ENCODE results near the gene TIMM8B.
A peak's percentile ranks its signal among the peaks of the same experiment; 100 is the strongest.
"Not testable (repeated sequence)": the region's sequence is repeated elsewhere in the genome, so short reads cannot be mapped to it uniquely, and the experiment has no call there.

TIMM8B gene

GRCh38 chr11:112057170-112057569, 29.4 kb downstream of the TIMM8B start:
- DNase-seq (ENCODE audit: low spot score in 2 of 2) (no peak), ATAC-seq (replicated peaks; ENCODE audit: extremely low read depth, poor library complexity, severe bottlenecking) (no peak)
- Mint-ChIP-seq H3K36me3 (ENCODE audit: insufficient read depth) (peaks cover 40% of the 10 kb centered on the region), H3K27ac (ENCODE audit: low read depth) (peak overlapping the region; percentile 27), H3K4me3 (no peak overlapping the region), H3K27me3 (no peaks in the 10 kb centered on the region), H3K9me3 (no peaks in the 10 kb centered on the region), H3K4me1 (peaks cover 5% of the 10 kb centered on the region)

- H3K27ac Mint-ChIP-seq (ENCODE audit: low read depth): no peak overlapping the region
Observed at GRCh38 chr11:112051768-112052167, 34.8 kb downstream of the TIMM8B start.

GRCh38 chr11:112050721-112051120, 35.8 kb downstream of the TIMM8B start:
- Mint-ChIP-seq H3K27ac (ENCODE audit: low read depth) (peak overlapping the region; percentile 62), H3K9me3 (no peaks in the 10 kb centered on the region), H3K36me3 (ENCODE audit: insufficient read depth) (peaks cover 48% of the 10 kb centered on the region), H3K4me1 (peaks cover 19% of the 10 kb centered on the region), H3K27me3 (no peaks in the 10 kb centered on the region), H3K4me3 (no peak overlapping the region)
- ATAC-seq (replicated peaks; ENCODE audit: extremely low read depth, poor library complexity, severe bottlenecking): no peak
- DNase-seq (ENCODE audit: low spot score in 2 of 2): no peak

More at GRCh38 chr11:112051768-112052167, 34.8 kb downstream of the TIMM8B start:
- ATAC-seq (replicated peaks; ENCODE audit: extremely low read depth, poor library complexity, severe bottlenecking) (no peak), DNase-seq (ENCODE audit: low spot score in 2 of 2) (no peak)
- Mint-ChIP-seq H3K4me3 (no peak overlapping the region), H3K27me3 (no peaks in the 10 kb centered on the region), H3K4me1 (peaks cover 19% of the 10 kb centered on the region), H3K36me3 (ENCODE audit: insufficient read depth) (peaks cover 45% of the 10 kb centered on the region), H3K9me3 (no peaks in the 10 kb centered on the region)

GRCh38 chr11:112049777-112050176, 36.8 kb downstream of the TIMM8B start:
- peak overlapping the region; percentile 2 for H3K27ac Mint-ChIP-seq (ENCODE audit: low read depth)

GRCh38 chr11:112048256-112048655, 38.3 kb downstream of the TIMM8B start:
- H3K4me1 Mint-ChIP-seq: peaks cover 19% of the 10 kb centered on the region
- not testable (repeated sequence) for H3K27ac Mint-ChIP-seq (ENCODE audit: low read depth); H3K27me3 Mint-ChIP-seq; ATAC-seq (replicated peaks; ENCODE audit: extremely low read depth, poor library complexity, severe bottlenecking); H3K9me3 Mint-ChIP-seq; DNase-seq (ENCODE audit: low spot score in 2 of 2); H3K4me3 Mint-ChIP-seq
- peaks cover 54% of the 10 kb centered on the region for H3K36me3 Mint-ChIP-seq (ENCODE audit: insufficient read depth)

More at GRCh38 chr11:112049777-112050176, 36.8 kb downstream of the TIMM8B start:
- H3K27me3 Mint-ChIP-seq: no peaks in the 10 kb centered on the region
- DNase-seq (ENCODE audit: low spot score in 2 of 2) (no peak), ATAC-seq (replicated peaks; ENCODE audit: extremely low read depth, poor library complexity, severe bottlenecking) (no peak)
- peaks cover 50% of the 10 kb centered on the region for H3K36me3 Mint-ChIP-seq (ENCODE audit: insufficient read depth)
- no peak overlapping the region for H3K4me3 Mint-ChIP-seq
- H3K9me3 Mint-ChIP-seq: no peaks in the 10 kb centered on the region
- peaks cover 19% of the 10 kb centered on the region for H3K4me1 Mint-ChIP-seq

GRCh38 chr11:112046647-112047046, 39.9 kb downstream of the TIMM8B start:
- H3K27ac Mint-ChIP-seq (ENCODE audit: low read depth); H3K4me3 Mint-ChIP-seq; ATAC-seq (replicated peaks; ENCODE audit: extremely low read depth, poor library complexity, severe bottlenecking); H3K9me3 Mint-ChIP-seq; H3K27me3 Mint-ChIP-seq; DNase-seq (ENCODE audit: low spot score in 2 of 2): not testable (repeated sequence)
- Mint-ChIP-seq H3K36me3 (ENCODE audit: insufficient read depth) (peaks cover 51% of the 10 kb centered on the region), H3K4me1 (peaks cover 19% of the 10 kb centered on the region)

GRCh38 chr11:112044961-112045360, 41.6 kb downstream of the TIMM8B start:
- no peaks in the 10 kb centered on the region for H3K9me3 Mint-ChIP-seq
- no peak for DNase-seq (ENCODE audit: low spot score in 2 of 2)
- H3K4me3 Mint-ChIP-seq: no peak overlapping the region
- peaks cover 46% of the 10 kb centered on the region for H3K36me3 Mint-ChIP-seq (ENCODE audit: insufficient read depth)
- H3K27me3 Mint-ChIP-seq: no peaks in the 10 kb centered on the region
- H3K27ac Mint-ChIP-seq (ENCODE audit: low read depth): no peak overlapping the region
- H3K4me1 Mint-ChIP-seq: peaks cover 25% of the 10 kb centered on the region
- no peak for ATAC-seq (replicated peaks; ENCODE audit: extremely low read depth, poor library complexity, severe bottlenecking)

GRCh38 chr11:112042961-112043304, 43.6 kb downstream of the TIMM8B start:
- peaks cover 20% of the 10 kb centered on the region for H3K4me1 Mint-ChIP-seq
- DNase-seq (ENCODE audit: low spot score in 2 of 2): no peak
- no peak for ATAC-seq (replicated peaks; ENCODE audit: extremely low read depth, poor library complexity, severe bottlenecking)
- no peak overlapping the region for H3K4me3 Mint-ChIP-seq
- no peaks in the 10 kb centered on the region for H3K9me3 Mint-ChIP-seq
- peaks cover 56% of the 10 kb centered on the region for H3K36me3 Mint-ChIP-seq (ENCODE audit: insufficient read depth)
- no peak overlapping the region for H3K27ac Mint-ChIP-seq (ENCODE audit: low read depth)
- no peaks in the 10 kb centered on the region for H3K27me3 Mint-ChIP-seq

GRCh38 chr11:112042161-112042960, 44.2 kb downstream of the TIMM8B start:
- Mint-ChIP-seq H3K27me3 (no peaks in the 10 kb centered on the region), H3K9me3 (no peaks in the 10 kb centered on the region), H3K4me1 (peaks cover 16% of the 10 kb centered on the region), H3K27ac (ENCODE audit: low read depth) (no peak overlapping the region), H3K36me3 (ENCODE audit: insufficient read depth) (peaks cover 59% of the 10 kb centered on the region), H3K4me3 (no peak overlapping the region)
- no peak for ATAC-seq (replicated peaks; ENCODE audit: extremely low read depth, poor library complexity, severe bottlenecking)
- DNase-seq (ENCODE audit: low spot score in 2 of 2): no peak

GRCh38 chr11:112037527-112037926, 49.0 kb downstream of the TIMM8B start:
- Mint-ChIP-seq H3K4me1 (peaks cover 12% of the 10 kb centered on the region), H3K9me3 (no peaks in the 10 kb centered on the region), H3K27me3 (no peaks in the 10 kb centered on the region), H3K4me3 (no peak overlapping the region), H3K36me3 (ENCODE audit: insufficient read depth) (peaks cover 45% of the 10 kb centered on the region), H3K27ac (ENCODE audit: low read depth) (no peak overlapping the region)
- DNase-seq (ENCODE audit: low spot score in 2 of 2) (no peak), ATAC-seq (replicated peaks; ENCODE audit: extremely low read depth, poor library complexity, severe bottlenecking) (no peak)

Measured in central memory CD8-positive, alpha-beta T cell (primary cell).